ENCODE results near the gene PPIL4. TPM values are rescaled to one million over a fixed set of nuclear protein-coding genes. Genes with fewer than 3 reads are reported as not detected.

PPIL4 gene
- total RNA-seq, 1 experiment from 2014 or later = 25.0 TPM

- no peaks in the 10 kb centered on the region for H3K9me2 ChIP-seq (replicated peaks; ENCODE audit: insufficient read depth, low read length)
- peak overlapping the region; percentile 87 for H3K9ac ChIP-seq (ENCODE audit: low read length)
- peaks cover 30% of the 10 kb centered on the region for H3K4me1 ChIP-seq (ENCODE audit: low read length)
- H3K27me3 ChIP-seq (ENCODE audit: low read length) = no peaks in the 10 kb centered on the region
- H3K27ac ChIP-seq (ENCODE audit: low read length) = peak overlapping the region; percentile 68
- peaks cover 49% of the 10 kb centered on the region for H3K79me2 ChIP-seq (ENCODE audit: low read length)
- H3K9me3 ChIP-seq (ENCODE audit: low read length) = no peaks in the 10 kb centered on the region
- peak overlapping the region; percentile 71 for H3K4me2 ChIP-seq (ENCODE audit: low read depth, low read length, poor library complexity, severe bottlenecking)
- H2AFZ ChIP-seq (ENCODE audit: low read length) = peak overlapping the region; percentile 24; the same call in 1 of the 2 replicates
- peak overlapping the region; percentile 88 for H3K4me3 ChIP-seq (ENCODE audit: low read length)
- H4K20me1 ChIP-seq (ENCODE audit: insufficient read depth, low read depth, low read length) = no peaks in the 10 kb centered on the region
- DNase-seq = peak; percentile 80
- no peaks in the 10 kb centered on the region for H3K36me3 ChIP-seq (ENCODE audit: insufficient read depth, low read length)
These were observed 20.8 kb upstream of the PPIL4 start for GRCh38 chr6:149566410-149567193.

GRCh38 chr6:149565527-149566409 lies 19.9 kb upstream of the PPIL4 start, which contains the start of gene GINM1:
Gene GINM1, plus strand, starts transcription at chr6:149566375. Its CDS starts 40 bp downstream, at chr6:149566415.
- peak within 1 kb of the TSS; percentile 96 for H2AFZ ChIP-seq (ENCODE audit: low read length)
- no peaks in the 10 kb centered on the region for H3K9me3 ChIP-seq (ENCODE audit: low read length)
- H3K27me3 ChIP-seq (ENCODE audit: low read length) = no peaks in the 10 kb centered on the region
- DNase-seq = peak; percentile 98
- H3K9me2 ChIP-seq (replicated peaks; ENCODE audit: insufficient read depth, low read length) = no peaks in the 10 kb centered on the region
- H3K9ac ChIP-seq (ENCODE audit: low read length) = peak within 1 kb of the TSS; percentile 87
- H3K36me3 ChIP-seq (ENCODE audit: insufficient read depth, low read length) = no peaks in the 10 kb centered on the region
- H3K4me2 ChIP-seq (ENCODE audit: low read depth, low read length, poor library complexity, severe bottlenecking) = peak within 1 kb of the TSS; percentile 90
- H3K4me3 ChIP-seq (ENCODE audit: low read length) = peak within 1 kb of the TSS; percentile 88
- no peaks in the 10 kb centered on the region for H4K20me1 ChIP-seq (ENCODE audit: insufficient read depth, low read depth, low read length)
- H3K4me1 ChIP-seq (ENCODE audit: low read length) = peaks cover 30% of the 10 kb centered on the region
- peak within 1 kb of the TSS; percentile 80 for H3K27ac ChIP-seq (ENCODE audit: low read length)
- peaks cover 40% of the 10 kb centered on the region for H3K79me2 ChIP-seq (ENCODE audit: low read length)

DNA sequence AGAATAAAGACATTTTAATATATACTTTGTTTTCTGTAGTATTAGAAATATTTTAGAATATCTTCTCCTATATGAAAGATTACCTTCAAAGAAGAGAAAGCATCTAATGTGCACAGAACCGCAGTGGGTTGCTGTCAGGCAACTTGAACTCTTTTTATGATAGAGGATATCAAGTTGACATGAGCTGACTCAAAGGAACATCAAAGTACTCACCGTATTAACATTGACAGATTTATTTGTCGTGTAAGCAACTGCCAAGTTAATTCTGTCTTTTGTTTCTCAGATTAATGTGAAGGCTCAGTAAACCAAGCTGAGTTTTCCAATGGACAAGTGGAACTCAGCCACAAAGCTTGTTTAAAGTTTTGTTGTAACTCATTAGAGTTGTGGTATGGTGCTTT lies 18.1 kb upstream of the PPIL4 start:
- peak overlapping the region; percentile 52; the same call in 1 of the 2 replicates for H2AFZ ChIP-seq (ENCODE audit: low read length)
- peaks cover 30% of the 10 kb centered on the region for H3K4me1 ChIP-seq (ENCODE audit: low read length)
- H3K27me3 ChIP-seq (ENCODE audit: low read length) = no peaks in the 10 kb centered on the region
- no peak overlapping the region for H3K4me3 ChIP-seq (ENCODE audit: low read length)
- H3K9me2 ChIP-seq (replicated peaks; ENCODE audit: insufficient read depth, low read length) = no peaks in the 10 kb centered on the region
- H4K20me1 ChIP-seq (ENCODE audit: insufficient read depth, low read depth, low read length) = no peaks in the 10 kb centered on the region
- H3K9ac ChIP-seq (ENCODE audit: low read length) = no peak overlapping the region
- no peaks in the 10 kb centered on the region for H3K36me3 ChIP-seq (ENCODE audit: insufficient read depth, low read length)
- no peak overlapping the region for H3K27ac ChIP-seq (ENCODE audit: low read length)
- no peak overlapping the region for H3K4me2 ChIP-seq (ENCODE audit: low read depth, low read length, poor library complexity, severe bottlenecking)
- H3K9me3 ChIP-seq (ENCODE audit: low read length) = no peaks in the 10 kb centered on the region
- DNase-seq = no peak
- peaks cover 26% of the 10 kb centered on the region for H3K79me2 ChIP-seq (ENCODE audit: low read length)

GRCh38 chr6:149563203-149563927 lies 17.5 kb upstream of the PPIL4 start:
- H3K9ac ChIP-seq (ENCODE audit: low read length) = no peak overlapping the region
- H3K27me3 ChIP-seq (ENCODE audit: low read length) = no peaks in the 10 kb centered on the region
- H3K9me3 ChIP-seq (ENCODE audit: low read length) = no peaks in the 10 kb centered on the region
- no peak for DNase-seq
- H3K9me2 ChIP-seq (replicated peaks; ENCODE audit: insufficient read depth, low read length) = no peaks in the 10 kb centered on the region
- no peak overlapping the region for H3K27ac ChIP-seq (ENCODE audit: low read length)
- H4K20me1 ChIP-seq (ENCODE audit: insufficient read depth, low read depth, low read length) = no peaks in the 10 kb centered on the region
- H2AFZ ChIP-seq (ENCODE audit: low read length) = no peak overlapping the region
- peaks cover 22% of the 10 kb centered on the region for H3K79me2 ChIP-seq (ENCODE audit: low read length)
- H3K36me3 ChIP-seq (ENCODE audit: insufficient read depth, low read length) = no peaks in the 10 kb centered on the region
- no peak overlapping the region for H3K4me2 ChIP-seq (ENCODE audit: low read depth, low read length, poor library complexity, severe bottlenecking)
- no peak overlapping the region for H3K4me3 ChIP-seq (ENCODE audit: low read length)
- H3K4me1 ChIP-seq (ENCODE audit: low read length) = peaks cover 28% of the 10 kb centered on the region

- Histone ChIP-seq H3K9me2 (replicated peaks; ENCODE audit: insufficient read depth, low read length) (no peaks in the 10 kb centered on the region), H3K79me2 (ENCODE audit: low read length) (no peaks in the 10 kb centered on the region), H3K9ac (ENCODE audit: low read length) (no peak overlapping the region), H3K4me1 (ENCODE audit: low read length) (peaks cover 13% of the 10 kb centered on the region), H3K36me3 (ENCODE audit: insufficient read depth, low read length) (no peaks in the 10 kb centered on the region), H2AFZ (ENCODE audit: low read length) (no peak overlapping the region), H3K4me3 (ENCODE audit: low read length) (no peak overlapping the region), H4K20me1 (ENCODE audit: insufficient read depth, low read depth, low read length) (no peaks in the 10 kb centered on the region), H3K27me3 (ENCODE audit: low read length) (no peaks in the 10 kb centered on the region), H3K4me2 (ENCODE audit: low read depth, low read length, poor library complexity, severe bottlenecking) (no peak overlapping the region), H3K9me3 (ENCODE audit: low read length) (no peaks in the 10 kb centered on the region), H3K27ac (ENCODE audit: low read length) (no peak overlapping the region)
- DNase-seq = peak; percentile 65
These were observed 14.9 kb upstream of the PPIL4 start for GRCh38 chr6:149560736-149561135.

GRCh38 chr6:149559389-149559788 lies 13.5 kb upstream of the PPIL4 start:
- Histone ChIP-seq H3K36me3 (ENCODE audit: insufficient read depth, low read length) (no peaks in the 10 kb centered on the region), H3K9me2 (replicated peaks; ENCODE audit: insufficient read depth, low read length) (no peaks in the 10 kb centered on the region), H3K79me2 (ENCODE audit: low read length) (no peaks in the 10 kb centered on the region), H4K20me1 (ENCODE audit: insufficient read depth, low read depth, low read length) (no peaks in the 10 kb centered on the region), H3K9me3 (ENCODE audit: low read length) (no peaks in the 10 kb centered on the region), H3K27ac (ENCODE audit: low read length) (no peak overlapping the region), H3K4me2 (ENCODE audit: low read depth, low read length, poor library complexity, severe bottlenecking) (no peak overlapping the region), H2AFZ (ENCODE audit: low read length) (no peak overlapping the region), H3K27me3 (ENCODE audit: low read length) (no peaks in the 10 kb centered on the region), H3K4me3 (ENCODE audit: low read length) (no peak overlapping the region), H3K4me1 (ENCODE audit: low read length) (peaks cover 5% of the 10 kb centered on the region), H3K9ac (ENCODE audit: low read length) (no peak overlapping the region)
- DNase-seq = no peak

DNA sequence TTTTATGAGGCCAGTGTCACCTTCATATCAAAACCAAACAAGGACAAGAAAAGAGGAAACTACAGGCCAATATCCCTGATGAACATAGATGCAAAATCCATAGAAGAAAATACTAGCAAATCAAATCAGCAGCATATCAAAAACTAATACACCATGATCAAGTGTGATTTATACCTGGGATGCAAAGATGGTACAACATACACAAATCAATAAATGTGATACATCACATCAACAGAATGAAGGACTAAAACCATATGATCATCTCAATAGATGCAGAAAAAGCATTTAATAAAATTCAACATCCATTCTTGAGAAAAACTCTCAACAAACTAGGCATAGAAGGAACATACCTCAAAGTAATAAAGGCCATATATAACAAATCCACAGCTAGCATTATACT lies 12.2 kb upstream of the PPIL4 start:
- Histone ChIP-seq H3K79me2 (ENCODE audit: low read length) (no peaks in the 10 kb centered on the region), H2AFZ (ENCODE audit: low read length) (no peak overlapping the region), H3K27me3 (ENCODE audit: low read length) (no peaks in the 10 kb centered on the region), H3K9me2 (replicated peaks; ENCODE audit: insufficient read depth, low read length) (no peaks in the 10 kb centered on the region), H3K4me3 (ENCODE audit: low read length) (no peak overlapping the region), H3K36me3 (ENCODE audit: insufficient read depth, low read length) (no peaks in the 10 kb centered on the region), H3K4me1 (ENCODE audit: low read length) (no peaks in the 10 kb centered on the region), H4K20me1 (ENCODE audit: insufficient read depth, low read depth, low read length) (no peaks in the 10 kb centered on the region), H3K4me2 (ENCODE audit: low read depth, low read length, poor library complexity, severe bottlenecking) (no peak overlapping the region), H3K27ac (ENCODE audit: low read length) (no peak overlapping the region), H3K9me3 (ENCODE audit: low read length) (no peaks in the 10 kb centered on the region), H3K9ac (ENCODE audit: low read length) (no peak overlapping the region)
- no peak for DNase-seq
